ENCODE results near the gene VTCN1.
A peak's percentile ranks its signal among the peaks of the same experiment; 100 is the strongest.
"Not testable (repeated sequence)": the region's sequence is repeated elsewhere in the genome, so short reads cannot be mapped to it uniquely, and the experiment has no call there.

Gene VTCN1

DNA sequence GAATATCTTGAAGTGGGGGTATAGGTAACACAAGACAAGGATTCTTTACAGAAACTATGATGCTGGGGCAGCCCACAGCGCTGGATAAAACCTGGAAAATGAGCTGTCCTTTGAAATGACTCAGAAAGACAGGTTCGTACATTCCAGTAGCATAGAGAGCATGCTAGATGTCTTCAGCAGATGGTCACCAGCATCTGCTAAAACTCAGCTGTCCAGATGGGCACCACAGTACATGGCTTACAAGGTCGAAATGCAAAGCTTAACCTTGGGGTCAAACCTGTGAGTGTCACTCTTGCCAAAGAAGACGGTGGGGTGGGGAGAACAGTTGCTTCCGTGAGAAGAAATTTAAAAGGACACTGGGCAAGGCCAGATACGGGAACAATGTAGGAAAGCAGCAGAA lies 47.9 kb downstream of the VTCN1 start:
- DNase-seq, result no peak

DNA sequence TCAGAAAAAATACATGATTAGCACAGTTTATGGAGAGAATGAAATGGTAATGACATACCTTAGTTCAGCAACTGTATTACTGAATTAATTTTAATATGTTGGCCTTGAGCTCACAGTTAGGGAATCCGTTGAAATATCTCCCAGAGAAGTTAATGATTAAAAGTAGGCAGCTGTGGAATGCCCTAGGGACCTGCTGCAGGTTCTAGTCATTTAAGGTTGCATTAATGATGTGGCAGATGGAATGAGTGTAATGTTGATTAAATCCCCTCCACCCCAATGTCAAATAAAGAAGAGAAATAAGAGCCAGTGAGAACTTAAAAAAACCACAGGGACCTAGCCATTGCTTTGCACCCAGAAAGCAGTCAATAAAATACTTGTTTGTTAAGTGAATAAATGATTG lies 48.8 kb downstream of the VTCN1 start:
- no peak for DNase-seq

DNA sequence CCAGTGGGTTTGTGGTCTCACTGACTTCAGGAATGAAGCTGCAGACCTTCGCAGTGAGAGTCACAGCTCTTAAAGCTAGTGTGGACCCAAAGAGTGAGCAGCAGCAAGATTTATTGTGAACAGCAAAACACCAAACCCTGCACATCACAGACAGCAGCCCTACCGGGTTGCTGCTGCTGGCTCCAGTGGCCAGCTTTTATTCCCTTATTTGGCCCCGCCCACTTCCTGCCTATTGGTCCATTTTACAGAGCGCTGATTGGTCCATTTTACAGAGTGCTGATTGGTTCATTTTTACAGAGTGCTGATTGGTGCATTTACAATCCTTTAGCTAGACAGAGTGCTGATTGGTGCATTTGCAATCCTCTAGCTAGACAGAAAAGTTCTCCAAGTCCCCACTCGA lies 59.4 kb downstream of the VTCN1 start:
- DNase-seq, result not testable (repeated sequence)

DNA sequence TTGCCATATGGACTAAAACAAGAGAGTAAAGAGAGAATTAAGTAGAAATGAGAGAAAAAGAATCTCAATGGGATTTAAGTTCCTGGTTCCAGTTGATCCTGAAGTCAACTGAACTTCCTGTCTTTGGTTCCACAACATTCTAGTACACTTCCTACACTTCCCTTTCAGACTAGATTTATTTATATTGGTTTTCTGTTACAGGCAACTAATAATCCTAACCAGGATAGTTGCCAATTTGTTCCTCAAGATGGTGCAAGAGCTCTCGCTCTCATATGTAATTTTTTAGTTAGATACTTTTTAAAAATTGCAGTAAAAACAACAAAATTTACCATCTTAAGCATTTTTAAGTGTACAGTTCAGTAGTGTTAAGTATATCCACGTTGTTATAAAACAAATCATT lies 60.4 kb downstream of the VTCN1 start:
- no peak for DNase-seq

DNA sequence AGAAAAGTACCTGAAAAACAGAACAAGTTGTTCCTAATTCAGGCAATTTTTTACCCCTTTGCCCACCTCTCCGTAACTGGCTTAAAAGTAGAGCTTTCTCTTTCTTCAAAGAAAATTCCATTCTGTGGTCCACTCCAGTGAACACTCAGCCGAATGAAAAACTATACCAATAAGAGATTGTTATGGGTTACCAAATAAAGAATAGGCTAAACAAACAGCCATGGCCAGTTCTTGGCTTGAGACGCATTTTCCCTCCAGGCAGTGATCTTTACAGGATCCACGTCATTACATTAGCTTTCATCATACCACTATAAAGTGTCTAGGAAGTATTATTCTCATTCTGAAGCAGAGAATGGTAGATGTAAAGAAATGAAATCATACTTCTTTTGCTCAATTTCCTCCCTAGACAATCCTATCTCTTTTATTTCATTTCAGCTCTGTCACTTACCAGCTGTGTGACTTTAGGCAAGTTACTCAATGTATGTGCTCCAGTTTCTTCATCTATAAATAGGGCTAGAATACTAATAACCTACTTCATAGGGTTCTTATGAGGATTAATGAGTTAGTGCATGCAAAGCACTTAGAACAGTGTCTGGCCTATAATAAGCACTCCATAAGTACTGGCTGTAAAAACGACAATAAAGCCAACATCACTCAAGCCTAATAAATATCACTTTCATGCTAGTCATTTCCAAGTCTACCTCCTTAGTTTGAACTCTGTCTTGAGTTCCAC lies 62.7 kb downstream of the VTCN1 start:
- peak; percentile 64 for DNase-seq

DNA sequence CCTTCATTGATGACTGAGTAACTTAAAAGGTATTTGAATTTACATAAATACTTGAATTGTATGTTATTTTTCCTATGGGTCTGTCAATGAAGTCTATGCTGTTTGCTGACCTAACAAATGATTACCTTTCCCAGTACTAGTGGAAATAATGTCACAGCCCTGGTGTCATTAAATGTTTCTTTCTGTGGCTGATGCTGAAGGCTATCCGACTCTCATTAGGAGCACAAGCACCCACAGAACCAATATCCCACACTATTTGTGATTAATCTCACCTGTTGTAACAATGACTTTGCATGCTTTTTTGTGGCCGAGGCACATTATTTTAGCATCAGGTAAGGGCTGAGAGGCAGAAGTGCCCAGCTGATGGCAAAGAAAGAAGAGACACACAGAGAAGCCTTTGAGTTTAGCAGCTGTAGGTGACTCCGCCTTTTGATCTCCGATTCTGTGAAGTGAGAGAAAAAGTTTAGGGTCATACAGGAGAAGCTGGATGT lies 63.3 kb downstream of the VTCN1 start:
- no peak for DNase-seq

DNA sequence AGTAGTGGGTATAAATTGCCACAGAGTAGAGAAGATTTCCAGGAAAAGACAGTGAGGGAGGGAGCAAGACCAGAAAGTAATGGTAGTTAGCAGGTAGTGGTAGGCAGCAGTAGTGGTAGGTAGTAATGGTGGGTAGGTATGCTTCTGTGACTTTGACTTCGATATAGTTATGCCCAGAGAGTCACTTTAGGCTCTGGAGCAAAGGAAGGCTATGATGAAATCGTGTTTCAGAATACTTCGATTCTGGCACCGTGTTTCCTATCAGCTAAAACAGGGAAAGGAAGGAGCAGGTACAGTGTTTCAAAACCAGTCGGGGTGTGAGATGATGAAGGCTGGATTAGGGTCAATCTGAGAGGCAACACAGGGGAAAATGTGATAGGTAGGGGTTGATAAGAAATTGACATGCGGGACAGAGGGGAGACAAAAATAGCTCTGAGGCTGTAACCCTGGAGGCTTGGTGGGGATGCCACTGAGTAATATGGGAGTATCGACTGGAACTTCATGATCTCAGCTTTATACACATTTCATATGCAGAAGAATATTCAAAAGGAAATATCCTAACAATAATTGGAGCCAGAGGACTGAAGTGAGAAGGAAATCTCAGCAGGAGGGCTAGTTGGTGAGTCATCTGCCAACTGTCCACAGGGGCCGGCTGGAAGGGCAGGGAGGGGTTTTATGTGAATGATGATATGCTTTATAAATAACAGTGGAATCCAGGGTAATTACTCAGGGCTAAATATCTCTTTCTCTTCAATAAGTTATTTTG lies 64.0 kb downstream of the VTCN1 start:
- DNase-seq, result peak; percentile 98

DNA sequence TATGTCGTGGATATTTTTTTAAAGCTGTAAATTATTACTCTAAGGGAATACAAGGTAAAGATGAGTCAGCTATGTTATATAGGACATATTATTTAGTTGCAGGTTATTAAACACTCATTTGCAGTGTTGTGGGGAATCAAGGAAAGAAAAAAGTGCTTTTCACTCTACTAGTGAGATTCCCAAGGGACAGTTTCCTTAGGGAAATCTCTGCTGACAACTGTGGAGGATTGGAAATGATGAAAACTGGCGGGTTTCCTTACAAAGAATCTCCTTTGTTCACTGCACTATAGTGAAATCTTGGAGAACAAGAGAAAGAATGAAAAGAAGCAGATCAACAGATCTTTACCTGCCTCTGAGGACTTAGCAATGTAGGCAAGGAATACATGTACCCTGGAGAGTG lies 64.7 kb downstream of the VTCN1 start:
- peak; percentile 26 for DNase-seq

DNA sequence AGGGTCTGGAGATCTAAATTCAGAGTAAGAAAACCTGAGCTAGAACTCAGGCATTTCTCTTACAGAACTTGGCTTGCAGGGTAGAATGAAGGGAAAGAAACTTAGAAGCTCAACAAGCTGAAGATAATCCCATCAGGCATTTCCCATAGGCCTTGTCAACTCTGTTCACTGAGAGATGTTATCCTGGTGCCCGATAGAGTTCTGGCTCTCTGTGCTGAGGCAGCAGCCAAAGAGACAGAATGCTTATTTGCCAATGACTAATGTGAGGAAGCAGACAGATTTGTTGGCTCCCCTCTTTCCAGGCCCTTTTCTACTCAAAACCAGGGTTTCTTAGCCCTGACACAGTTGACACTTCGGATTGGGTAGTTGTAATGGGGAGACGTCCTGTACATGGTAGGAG lies 66.9 kb downstream of the VTCN1 start:
- no peak for DNase-seq

DNA sequence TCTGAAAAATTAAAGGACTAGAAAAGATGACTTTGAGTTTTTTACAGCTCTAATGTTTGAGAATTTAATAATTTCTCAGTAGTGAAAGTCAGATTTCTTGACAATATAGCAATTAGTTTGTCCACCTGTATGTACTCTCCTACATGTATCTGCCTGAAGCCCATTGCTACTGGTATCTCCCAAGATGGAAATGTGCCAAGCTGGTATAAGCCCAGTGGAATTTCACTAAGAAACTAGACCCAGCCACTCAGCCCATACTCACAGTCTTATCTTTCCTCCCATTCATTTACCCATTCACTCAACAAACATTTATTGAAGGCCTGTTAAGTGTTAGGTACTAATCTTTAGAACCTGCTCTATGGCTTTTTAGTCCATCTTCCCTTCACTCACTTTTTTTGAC lies 67.6 kb downstream of the VTCN1 start:
- no peak for DNase-seq

DNA sequence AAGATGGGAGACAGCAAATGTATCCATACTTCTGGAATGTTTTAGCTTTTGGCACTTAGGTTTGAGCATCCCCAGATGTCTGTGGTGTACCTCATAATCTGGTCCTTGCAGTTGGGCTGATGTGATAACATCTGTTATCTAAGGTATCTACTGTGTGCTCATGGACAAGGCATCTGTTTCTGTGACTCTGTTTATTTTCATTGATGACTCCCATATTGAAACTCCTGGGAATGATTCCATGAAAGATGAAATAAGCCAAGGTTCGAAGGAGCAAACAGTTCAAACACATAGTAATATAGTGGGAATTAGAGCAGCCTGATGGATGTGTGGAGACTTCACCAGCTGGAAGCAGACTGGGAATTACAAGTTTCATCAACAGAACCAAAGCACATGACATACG lies 68.5 kb downstream of the VTCN1 start:
- DNase-seq, result peak; percentile 56

DNA sequence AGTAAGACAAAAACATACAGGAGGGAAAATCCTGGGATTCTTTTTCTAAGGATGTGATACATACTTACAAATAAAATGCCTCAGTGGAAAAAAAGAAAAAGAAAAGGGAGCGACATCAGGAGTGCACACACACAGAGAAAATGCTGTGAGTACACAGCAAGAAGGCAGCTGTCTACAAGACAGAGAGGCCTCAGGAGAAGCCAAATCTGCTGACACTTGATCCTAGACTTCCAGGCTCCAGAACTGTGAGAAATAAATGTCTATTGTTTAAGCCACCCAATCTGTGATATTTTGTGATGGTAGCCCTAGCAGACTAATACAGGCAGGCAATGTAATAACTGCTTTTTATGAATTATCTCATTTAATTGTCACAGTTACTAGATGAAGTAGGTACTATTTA lies 72.2 kb downstream of the VTCN1 start:
- no peak for DNase-seq

DNA sequence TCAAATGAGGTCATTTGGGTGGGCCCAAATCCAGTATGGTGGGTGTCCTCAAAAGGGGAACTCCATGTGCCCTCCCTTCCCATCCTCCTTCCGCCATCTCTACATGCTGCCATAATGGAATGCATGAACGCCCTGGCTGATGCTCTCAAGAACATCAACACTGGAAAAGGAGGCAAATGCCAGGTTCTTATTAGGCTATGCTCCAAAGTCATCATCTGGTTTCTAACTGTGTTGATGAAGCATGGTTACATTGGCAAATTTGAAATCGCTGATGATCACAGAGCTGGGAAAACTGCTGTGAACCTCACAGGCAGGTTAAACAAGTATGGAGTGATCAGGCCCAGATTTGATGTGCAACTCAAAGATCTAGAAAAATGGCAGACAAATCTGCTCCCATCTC lies 72.6 kb downstream of the VTCN1 start:
- no peak for DNase-seq

DNA sequence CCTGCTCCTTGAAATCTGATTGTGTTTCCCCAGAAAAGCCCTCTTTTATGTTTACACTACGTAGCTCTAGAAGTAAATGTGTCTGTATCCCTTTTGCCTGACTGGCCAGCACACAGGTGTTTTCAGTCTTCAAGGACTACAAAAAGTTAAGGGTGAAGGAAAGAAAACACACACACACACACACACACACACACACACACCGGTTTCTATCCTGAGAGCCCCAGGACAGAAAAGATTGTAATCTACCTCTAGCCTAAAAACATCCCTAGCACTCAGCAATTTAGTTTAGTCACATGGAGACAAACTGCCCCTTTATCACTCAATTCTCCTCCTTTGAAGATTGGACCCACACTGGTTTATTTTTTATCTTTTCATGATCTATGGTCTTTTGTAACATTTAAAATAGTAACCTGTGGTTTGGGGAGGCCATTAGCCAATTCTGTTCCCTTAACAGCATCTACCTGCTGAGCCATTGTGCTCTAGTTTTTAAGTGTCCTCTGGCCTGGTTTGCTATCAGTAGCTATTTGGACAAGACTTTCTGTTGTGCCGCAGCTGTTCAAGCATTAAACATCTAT lies 73.4 kb downstream of the VTCN1 start:
- no peak for DNase-seq

DNA sequence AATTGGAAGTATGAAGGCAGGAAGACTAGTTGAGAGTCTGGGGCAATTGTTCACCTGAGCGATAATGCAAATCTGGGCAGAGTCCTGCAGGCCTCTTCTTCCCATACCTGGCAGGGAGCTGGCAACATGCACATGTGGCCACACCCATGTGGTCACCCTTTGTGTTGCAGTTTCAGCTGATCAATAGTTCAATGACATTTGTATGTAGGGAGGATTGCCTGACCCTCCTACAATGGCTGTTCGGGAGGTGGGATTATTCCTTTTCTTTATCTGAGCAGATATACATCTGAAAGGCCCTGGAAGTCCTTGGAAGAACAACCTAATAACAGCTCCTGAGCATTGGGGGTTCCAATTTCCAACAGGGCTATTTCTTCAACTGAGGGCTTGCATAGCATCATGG lies 74.0 kb downstream of the VTCN1 start:
- DNase-seq, result no peak

DNA sequence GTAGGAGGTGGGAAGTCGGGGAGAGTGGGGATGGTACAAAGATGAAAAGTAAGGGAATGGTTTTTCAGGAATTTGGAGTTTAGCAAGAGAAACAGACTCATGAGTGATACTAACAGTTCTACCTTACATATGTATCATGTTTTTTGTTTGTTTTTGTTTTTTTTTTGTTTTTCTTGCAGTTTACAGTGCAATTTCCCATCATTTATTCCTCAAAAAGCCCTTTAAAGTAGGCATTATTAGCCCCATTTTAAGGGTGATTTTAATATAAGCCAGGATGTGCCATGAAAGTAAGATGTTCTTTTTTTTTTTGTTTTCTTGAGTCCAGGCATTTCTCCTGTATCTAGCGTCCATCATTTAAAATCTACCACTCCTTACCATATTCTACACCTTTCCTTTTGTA lies 75.4 kb downstream of the VTCN1 start:
- DNase-seq, result no peak

DNA sequence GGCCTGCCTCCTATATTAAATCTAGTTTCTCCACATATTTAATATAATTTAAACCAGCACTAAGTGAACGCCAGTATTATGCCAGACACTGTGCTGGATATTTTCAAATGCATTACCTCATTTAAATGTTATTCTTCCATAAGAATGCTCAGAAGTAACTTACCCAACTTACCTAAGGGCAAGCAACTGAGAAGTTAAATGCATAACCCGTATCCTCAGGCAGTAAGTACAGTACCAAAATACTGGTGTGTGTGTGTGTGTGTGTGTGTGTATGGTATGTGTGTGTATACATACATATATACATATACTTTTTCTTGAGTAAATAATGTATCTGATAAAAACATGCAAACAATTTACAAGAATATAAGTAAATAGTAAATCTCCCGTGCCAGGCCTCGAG lies 80.2 kb downstream of the VTCN1 start:
- DNase-seq, result no peak

DNA sequence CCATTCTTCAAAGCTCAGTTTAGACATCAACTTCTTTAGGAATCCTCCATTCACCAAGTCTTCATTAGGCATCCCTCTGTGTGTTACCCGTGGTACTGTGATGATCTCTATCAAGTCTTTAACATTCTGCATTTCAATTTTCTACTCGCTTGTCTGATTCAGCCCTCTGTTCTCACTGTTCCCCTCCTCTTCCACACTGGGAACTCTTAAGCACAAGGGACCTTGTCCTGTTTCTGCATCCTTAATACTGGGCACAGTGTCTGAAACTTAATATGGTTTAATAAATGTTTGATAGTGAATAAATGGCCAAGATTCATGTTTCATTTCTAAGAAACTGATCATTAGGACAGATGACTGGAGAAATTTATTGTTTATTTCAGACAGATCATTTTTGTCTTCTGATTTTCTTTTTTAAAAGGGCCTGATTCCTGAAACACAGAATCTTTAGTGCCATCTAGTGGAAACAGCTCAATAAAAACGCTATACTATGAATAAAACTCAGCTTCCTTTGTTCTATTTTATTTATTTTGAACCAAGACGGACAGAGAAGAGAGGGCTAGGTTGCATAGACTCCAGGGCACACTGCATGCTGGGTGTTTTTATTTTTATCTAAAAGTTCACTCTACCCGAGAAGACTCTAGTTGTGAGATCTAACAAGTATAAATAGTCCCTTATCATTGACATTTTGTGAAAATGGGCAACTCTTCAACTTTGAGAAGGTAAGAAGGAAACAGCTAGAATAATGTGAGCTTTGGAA lies 82.2 kb downstream of the VTCN1 start:
- peak; percentile 50 for DNase-seq

DNA sequence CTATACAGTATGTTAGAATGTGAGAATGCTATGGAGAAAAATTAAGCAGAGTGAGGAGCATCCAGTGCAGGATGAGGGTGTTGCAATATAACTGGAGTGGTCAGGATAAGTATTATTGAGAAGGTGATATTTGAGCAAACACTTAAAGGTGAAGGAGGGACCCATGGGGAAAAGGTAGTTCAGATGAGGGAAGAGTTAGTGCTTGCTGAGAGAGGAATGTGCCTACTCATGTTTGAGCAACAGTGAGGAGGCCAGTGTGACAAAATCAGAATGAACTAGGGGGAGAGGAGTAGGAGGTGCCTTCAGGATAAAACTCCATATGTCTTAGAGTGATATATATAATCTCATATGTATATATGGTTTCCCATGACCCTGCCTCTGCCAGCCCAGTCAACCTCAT lies 82.9 kb downstream of the VTCN1 start:
- DNase-seq, result no peak

DNA sequence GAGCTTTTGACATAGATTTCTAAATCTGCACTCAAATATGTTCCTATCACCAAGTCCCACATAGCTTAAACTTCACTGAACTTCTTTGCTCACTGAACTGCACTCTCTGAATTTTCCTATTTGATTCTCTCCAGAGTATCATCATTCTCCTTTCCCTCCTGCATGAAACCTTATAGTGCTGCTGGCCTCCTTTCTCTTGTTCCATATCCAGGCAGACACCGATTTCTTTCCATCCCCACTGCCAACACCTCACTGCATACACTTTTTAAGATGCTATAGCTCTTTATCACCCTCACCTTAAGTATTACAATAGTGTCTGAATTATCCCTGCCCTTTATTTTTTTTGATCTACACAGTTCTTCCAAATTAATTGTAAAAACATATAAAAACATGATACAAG lies 86.1 kb downstream of the VTCN1 start:
- no peak for DNase-seq

DNA sequence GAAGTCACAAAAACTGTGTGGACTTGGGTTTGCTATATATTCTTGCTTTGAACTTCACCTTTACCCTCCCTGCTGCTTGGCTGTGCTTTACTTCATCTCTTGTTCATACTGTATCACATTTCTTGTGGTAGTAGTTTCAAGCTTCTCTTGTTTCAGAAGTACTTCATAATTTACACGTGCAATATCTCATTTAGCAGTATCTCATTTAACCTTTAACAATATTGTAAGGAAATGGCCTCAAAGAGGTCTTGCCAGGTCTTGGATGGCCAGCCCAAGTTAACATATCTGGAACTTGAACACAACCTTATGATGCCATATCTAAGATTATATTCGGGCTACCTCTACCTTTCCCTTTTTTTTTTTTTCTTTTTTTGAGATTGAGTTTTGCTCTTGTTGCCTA lies 87.5 kb downstream of the VTCN1 start:
- no peak for DNase-seq

DNA sequence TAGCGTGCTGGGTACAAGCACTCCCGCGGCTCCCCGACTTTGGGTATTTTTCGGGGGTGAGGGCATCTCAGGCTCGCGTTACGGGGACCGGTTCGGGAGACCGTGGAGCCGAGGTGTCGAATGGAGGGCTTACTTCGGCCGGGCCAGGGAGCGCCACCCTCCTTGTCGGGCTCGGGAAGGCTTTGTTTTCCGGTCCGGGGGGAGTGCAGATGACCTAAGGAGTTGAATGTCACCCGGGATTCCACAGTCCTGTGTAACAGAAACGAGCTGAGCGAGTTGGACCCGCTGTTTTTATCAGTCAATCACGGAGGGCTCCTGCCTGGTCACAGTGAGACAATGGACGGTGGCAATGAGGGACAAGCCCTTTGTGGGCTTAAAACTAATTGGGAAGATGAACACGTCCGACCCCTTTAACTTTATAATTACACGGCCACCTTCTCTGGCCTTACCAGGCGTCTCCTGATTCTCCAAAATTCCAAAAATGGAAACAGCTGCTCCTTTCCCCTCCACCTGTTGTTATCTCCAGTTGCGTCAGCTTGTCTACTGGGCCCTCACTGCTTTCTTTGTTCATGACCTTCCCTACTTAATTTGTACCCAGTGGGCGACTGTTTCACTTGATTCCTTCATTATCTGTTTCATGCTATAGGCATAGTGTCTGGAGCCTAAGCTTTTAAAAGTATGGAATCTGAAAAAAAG lies 88.2 kb downstream of the VTCN1 start:
- DNase-seq, result no peak

Measured in fibroblast of skin of scalp (primary cell).